ENCODE results near the gene ASAP2.

Gene ASAP2

DNA sequence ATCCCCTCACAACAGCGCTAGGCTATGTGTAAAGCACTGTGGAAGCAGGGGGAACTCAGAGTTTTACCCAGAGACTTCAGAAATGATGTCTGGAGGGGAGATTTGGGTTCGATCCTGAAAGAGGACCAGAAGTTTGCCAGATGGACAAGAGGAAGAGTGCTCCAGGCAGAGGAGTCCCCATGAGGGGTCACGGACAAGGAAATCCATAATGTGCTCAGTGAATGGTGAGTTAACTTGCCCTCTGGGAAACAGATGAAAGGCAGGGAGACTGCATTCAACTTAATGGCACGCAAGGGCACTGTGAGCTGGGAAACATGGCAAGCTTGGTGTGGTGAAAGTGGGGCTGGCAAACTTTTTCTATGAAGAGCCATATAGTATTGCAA lies 6.0 kb upstream of the ASAP2 start:
- no peaks in the 10 kb centered on the region for H3K36me3 ChIP-seq (replicated peaks)
- no peaks in the 10 kb centered on the region for H3K27me3 ChIP-seq (replicated peaks)
- in situ Hi-C loops (cut with HindIII; ENCODE audit: low pct_ligation_motif_present, low sequenced_read_pairs), result no loop called here
- no peak overlapping the region for H3K4me3 ChIP-seq (ENCODE audit: low read depth, low read length)
- peak overlapping the region; percentile 62 for H3K27ac ChIP-seq
- TF ChIP-seq CTCF (IDR thresholded peaks at IDR 0.05; ENCODE audit: low read depth, low read length, missing control alignments), result no peak
- DNase-seq, result no peak

GRCh38 chr2:9201185-9201891 lies 5.3 kb upstream of the ASAP2 start:
- peak; percentile 78 for DNase-seq
- Histone ChIP-seq H3K4me3 (ENCODE audit: low read depth, low read length) (no peak overlapping the region), H3K27ac (peak overlapping the region; percentile 62), H3K27me3 (replicated peaks) (no peaks in the 10 kb centered on the region), H3K36me3 (replicated peaks) (no peaks in the 10 kb centered on the region)
- no peak for TF ChIP-seq CTCF (IDR thresholded peaks at IDR 0.05; ENCODE audit: low read depth, low read length, missing control alignments)
- in situ Hi-C loops (cut with HindIII; ENCODE audit: low pct_ligation_motif_present, low sequenced_read_pairs), result no loop called here

GRCh38 chr2:9203006-9203405 lies 3.6 kb upstream of the ASAP2 start:
- Histone ChIP-seq H3K27me3 (replicated peaks) (no peaks in the 10 kb centered on the region), H3K36me3 (replicated peaks) (no peaks in the 10 kb centered on the region), H3K27ac (no peak overlapping the region), H3K4me3 (ENCODE audit: low read depth, low read length) (no peak overlapping the region)
- DNase-seq, result no peak
- no peak for TF ChIP-seq CTCF (IDR thresholded peaks at IDR 0.05; ENCODE audit: low read depth, low read length, missing control alignments)
- in situ Hi-C loops (cut with HindIII; ENCODE audit: low pct_ligation_motif_present, low sequenced_read_pairs), result no loop called here

- no peak for TF ChIP-seq CTCF (IDR thresholded peaks at IDR 0.05; ENCODE audit: low read depth, low read length, missing control alignments)
- H3K27me3 ChIP-seq (replicated peaks), result no peaks in the 10 kb centered on the region
- no peaks in the 10 kb centered on the region for H3K36me3 ChIP-seq (replicated peaks)
- no peak overlapping the region for H3K27ac ChIP-seq
- no peak for DNase-seq
- in situ Hi-C loops (cut with HindIII; ENCODE audit: low pct_ligation_motif_present, low sequenced_read_pairs), result no loop called here
- no peak overlapping the region for H3K4me3 ChIP-seq (ENCODE audit: low read depth, low read length)
Measured at GRCh38 chr2:9203876-9204275, 2.7 kb upstream of the ASAP2 start.

DNA sequence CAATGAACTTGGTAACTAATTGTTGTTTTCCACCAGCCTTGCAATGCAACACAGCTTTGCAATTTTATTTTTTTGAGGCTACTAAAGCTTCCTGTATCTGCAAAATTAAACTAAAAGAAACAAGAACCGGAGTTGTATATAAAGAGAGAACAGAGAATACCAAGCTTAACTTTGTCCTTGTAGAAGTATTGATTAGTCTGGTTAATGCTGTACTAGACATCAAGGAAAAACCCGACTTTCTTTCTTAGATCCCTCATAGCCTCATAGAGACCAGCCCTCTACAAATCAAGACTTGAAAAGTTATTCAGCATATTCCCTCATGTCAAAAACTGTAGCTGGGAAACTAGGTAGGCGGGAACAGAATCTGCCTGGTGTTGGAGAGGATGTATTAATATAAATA lies 1.7 kb upstream of the ASAP2 start:
- in situ Hi-C loops (cut with HindIII; ENCODE audit: low pct_ligation_motif_present, low sequenced_read_pairs), result no loop called here
- Histone ChIP-seq H3K27ac (no peak overlapping the region), H3K4me3 (ENCODE audit: low read depth, low read length) (no peak overlapping the region), H3K27me3 (replicated peaks) (no peaks in the 10 kb centered on the region), H3K36me3 (replicated peaks) (no peaks in the 10 kb centered on the region)
- DNase-seq, result no peak
- TF ChIP-seq CTCF (IDR thresholded peaks at IDR 0.05; ENCODE audit: low read depth, low read length, missing control alignments), result no peak

DNA sequence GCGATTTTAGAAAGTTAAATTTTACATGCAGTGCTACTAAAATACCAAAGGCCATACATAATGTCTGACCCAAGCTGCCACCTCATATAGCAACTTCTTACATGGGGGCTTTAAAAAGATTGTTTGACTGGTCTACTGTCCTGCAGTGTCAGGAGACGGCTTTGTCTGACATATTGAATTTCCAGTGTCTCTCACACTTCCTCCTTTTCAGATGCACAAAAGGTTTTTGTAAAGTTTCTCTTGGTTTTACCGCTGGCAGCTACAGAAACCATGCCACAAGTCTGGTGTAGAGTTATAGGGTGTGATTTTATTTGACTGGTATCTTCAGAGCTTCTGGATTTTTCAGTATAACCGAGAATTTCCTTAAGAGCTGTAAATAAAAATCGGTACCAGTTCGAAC lies 1.1 kb upstream of the ASAP2 start:
- no peak for TF ChIP-seq CTCF (IDR thresholded peaks at IDR 0.05; ENCODE audit: low read depth, low read length, missing control alignments)
- in situ Hi-C loops (cut with HindIII; ENCODE audit: low pct_ligation_motif_present, low sequenced_read_pairs), result no loop called here
- no peaks in the 10 kb centered on the region for H3K36me3 ChIP-seq (replicated peaks)
- DNase-seq, result no peak
- H3K4me3 ChIP-seq (ENCODE audit: low read depth, low read length), result no peak overlapping the region
- no peaks in the 10 kb centered on the region for H3K27me3 ChIP-seq (replicated peaks)
- peak overlapping the region; percentile 45 for H3K27ac ChIP-seq

Measured in brain microvascular endothelial cell (primary cell).